NCI-H526 treated with DMSO at 0.1 percent for 48 hours (cell line): Measurements from ENCODE around the gene IRX3.

Experiments
- DNase-seq: peaks from one replicate; lab custom pipeline; 2025; lab: John Stamatoyannopoulos, UW

The IRX3 gene

DNA sequence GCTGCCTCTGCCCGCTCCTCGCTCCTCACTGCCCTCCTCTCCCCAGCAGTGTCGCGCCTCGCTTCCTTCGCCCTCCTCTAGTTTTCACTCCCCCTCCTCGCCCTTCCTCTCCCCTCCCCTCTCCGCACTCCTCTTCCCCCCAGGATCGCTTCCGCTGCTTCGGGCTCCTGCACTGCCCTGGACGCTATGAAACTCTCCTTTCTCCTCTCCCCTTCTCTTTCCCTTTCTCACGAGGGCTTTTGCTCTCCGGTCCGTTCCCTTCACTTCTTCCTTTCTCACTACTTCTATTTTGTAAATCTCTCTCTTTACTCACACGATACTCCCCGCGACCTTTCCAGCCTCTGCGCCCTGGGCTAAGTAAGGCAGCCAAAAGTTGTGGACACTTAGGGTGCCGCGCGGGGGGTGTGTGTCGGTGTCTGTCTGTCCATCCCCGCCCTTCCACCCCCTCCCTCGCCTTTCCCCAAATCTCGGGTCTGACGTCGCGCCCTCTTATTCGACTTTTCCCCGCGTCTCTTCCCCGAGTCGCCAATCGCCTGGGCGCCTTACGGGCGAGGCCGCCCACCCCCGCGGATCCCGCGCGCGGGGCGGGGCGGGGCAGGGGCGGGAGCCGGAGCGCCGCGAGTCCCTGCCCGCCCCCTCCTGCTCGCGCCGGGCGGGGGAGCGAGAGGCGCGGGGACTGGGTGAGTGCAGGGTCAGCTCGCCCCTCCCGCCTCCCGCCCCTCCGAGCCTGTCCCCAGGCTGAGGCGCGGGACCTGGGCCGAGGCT, at the start of gene IRX3:
Gene IRX3, minus strand, starts transcription at position 422 of the 765 bp plus-strand sequence. CDS start 737 bp downstream, outside the sequence.
- DNase-seq, result no peak

- no peak for DNase-seq
Measured at GRCh38 chr16:54335230-54335629, 48.6 kb upstream of the IRX3 start.

DNA sequence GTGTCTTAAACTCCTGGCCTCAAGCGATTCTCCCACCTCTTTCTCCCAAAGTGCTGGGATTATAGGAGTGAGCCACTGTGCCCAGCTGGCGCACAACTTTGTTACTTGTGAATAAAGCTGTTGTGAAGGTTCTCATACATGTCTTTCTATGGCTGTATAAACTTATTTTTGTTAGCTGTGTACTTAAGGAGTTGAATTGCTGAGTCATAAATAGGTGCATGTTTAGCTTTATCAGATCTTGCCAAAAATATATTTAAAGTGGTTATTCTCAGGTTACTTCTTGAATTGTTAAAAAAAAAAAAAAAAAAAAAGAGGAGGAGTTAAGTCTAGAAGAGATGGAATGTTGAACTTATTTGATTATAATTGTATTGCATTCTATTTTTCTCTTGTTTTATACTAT, 47.6 kb upstream of the IRX3 start:
- no peak for DNase-seq

GRCh38 chr16:54331241-54332002, 44.8 kb upstream of the IRX3 start:
- no peak for DNase-seq

DNA sequence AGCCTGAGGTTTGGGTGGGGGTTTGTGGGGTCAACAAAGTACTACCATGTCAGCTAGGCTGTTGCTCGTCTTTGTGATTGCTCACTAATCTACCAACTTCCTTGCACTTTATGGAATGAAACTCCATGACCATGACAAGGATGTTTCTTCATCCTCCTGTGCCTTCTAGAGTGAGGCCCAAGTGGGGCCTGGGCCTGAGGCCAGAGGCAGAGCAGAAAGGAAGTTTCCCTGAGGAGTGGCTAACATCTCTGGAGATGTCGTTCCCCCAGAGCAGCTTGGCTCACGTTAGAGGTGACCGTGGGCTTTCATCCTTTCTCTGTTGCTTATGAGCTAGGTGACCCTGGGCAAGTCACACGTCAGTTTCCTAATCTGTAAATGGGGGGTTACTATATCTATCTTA, 41.0 kb upstream of the IRX3 start:
- DNase-seq, result no peak

- no peak for DNase-seq
Measured at GRCh38 chr16:54326266-54326662, 39.7 kb upstream of the IRX3 start.

- no peak for DNase-seq
Measured at GRCh38 chr16:54325616-54326265, 39.2 kb upstream of the IRX3 start.

- DNase-seq, result no peak
Measured at GRCh38 chr16:54324716-54325115, 38.1 kb upstream of the IRX3 start.

DNA sequence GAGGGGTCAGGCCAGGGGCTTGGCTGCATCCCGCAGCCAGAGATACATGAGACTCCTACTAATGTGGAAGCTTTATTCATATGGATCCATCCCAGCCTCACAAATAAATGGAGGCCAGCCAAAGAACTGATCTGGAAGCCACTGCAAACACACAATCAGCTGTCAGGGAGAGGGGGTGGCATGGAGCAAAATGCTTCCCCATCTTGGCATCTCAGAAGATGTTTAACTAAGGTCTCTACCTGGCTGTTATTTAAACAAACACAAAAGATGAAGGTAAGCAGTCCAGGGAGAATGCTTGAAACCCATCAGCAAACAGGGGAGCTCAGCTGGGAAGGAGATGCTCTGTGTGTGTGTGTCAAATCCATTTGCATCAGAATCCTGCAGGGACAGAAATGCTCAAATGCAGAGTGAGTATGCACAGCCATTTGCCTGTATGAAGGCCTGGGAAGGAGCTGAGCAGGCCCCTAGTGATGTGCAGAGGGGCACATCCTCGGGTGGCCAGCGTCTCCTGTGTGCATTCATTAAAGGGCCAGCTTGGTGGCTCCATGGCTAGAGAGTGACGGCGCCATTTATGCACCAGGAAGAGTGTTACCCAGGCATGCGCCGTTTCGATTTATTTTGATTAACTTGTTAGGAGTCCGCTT, 34.2 kb upstream of the IRX3 start:
- no peak for DNase-seq

DNA sequence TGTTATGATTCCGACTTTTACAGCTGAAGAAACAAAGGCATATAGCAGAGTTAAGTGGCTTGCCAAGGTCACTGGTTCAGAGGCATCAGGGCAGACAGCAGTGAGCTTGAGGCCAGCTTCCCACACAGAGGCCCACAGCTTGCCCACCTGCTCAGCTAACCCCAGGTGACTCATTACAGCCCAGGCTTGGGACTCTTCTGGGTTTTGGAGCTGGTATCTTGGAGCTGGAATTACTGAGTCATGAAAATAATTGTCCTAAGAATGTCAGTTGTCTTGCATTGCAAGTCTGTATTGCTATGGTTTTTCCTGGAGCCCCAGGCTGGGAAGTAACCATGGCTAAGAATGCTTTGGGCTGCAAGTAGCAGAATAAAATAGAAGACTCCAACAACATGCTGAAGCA, 32.4 kb upstream of the IRX3 start:
- no peak for DNase-seq

- no peak for DNase-seq
Measured at GRCh38 chr16:54317101-54317611, 30.6 kb upstream of the IRX3 start.

- DNase-seq, result no peak
Measured at GRCh38 chr16:54316095-54316889, 29.7 kb upstream of the IRX3 start.

GRCh38 chr16:54313789-54314188, 27.2 kb upstream of the IRX3 start:
- DNase-seq, result no peak

GRCh38 chr16:54312502-54312991, 26.0 kb upstream of the IRX3 start:
- DNase-seq, result no peak

GRCh38 chr16:54309341-54309740, 22.8 kb upstream of the IRX3 start:
- DNase-seq, result no peak

DNA sequence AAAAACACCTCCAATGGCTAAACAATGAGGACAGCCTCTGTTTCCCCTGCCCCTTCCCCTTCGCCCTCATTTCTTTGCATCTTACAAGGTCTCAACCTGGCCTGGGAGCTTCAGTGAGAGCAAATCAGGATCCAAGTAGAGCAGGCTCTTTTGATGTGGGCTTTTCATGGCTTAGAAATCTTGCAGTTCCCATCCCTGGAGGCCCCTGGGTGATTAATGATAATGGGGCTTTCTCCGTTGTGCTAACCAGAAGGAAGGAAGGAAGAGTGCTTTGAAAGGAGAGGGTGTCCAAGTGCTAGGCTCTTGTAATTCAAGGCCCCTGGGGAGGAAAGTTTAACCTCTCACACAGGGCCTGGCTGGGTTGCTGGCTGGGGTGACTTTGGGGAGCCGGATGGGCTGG, 18.5 kb upstream of the IRX3 start:
- no peak for DNase-seq

GRCh38 chr16:54303613-54304012, 17.0 kb upstream of the IRX3 start:
- no peak for DNase-seq

- no peak for DNase-seq
Measured at GRCh38 chr16:54297154-54297553, 10.6 kb upstream of the IRX3 start.

GRCh38 chr16:54296543-54296942, 10.0 kb upstream of the IRX3 start:
- DNase-seq, result no peak

- DNase-seq, result no peak
Measured at GRCh38 chr16:54291656-54292487, 5.3 kb upstream of the IRX3 start.
